SK-N-SH treated with all-trans-retinoic acid at 6 μM for 48 hours (cell line): ENCODE data around the gene C19orf33.
"Not testable (repeated sequence)": the region's sequence is repeated elsewhere in the genome, so short reads cannot be mapped to it uniquely, and the experiment has no call there.

ENCODE experiments used
- ATAC-seq: fragments of 200-7000 bp; cut with Tn5 transposase; 3 replicates; pipeline ENCODE4 v1.9.1; 2020; ENCODE audit warnings: mild to moderate bottlenecking, moderate library complexity
- ARNTL ChIP-seq: fragments of 450-650 bp; formaldehyde crosslinking; IDR thresholded peaks from 2 replicates; pipeline ENCODE4 v1.5.0; 2020; ENCODE audit warnings: low read depth, mild to moderate bottlenecking, moderate library complexity, borderline replicate concordance
- BACH2 ChIP-seq: fragments of 250-450 bp; sonication (Bioruptor Pico); IDR thresholded peaks from 2 replicates; pipeline ENCODE4 v1.9.0; 2021; ENCODE audit warnings: mild to moderate bottlenecking, borderline replicate concordance
- CSDC2 ChIP-seq: fragments of 250-450 bp; sonication (Bioruptor Pico); IDR thresholded peaks from 2 replicates; pipeline ENCODE4 v1.5.0; 2020; ENCODE audit warnings: mild to moderate bottlenecking, moderate library complexity
- GLIS3 ChIP-seq: fragments of 250-450 bp; sonication (Bioruptor Pico); IDR thresholded peaks from 2 replicates; pipeline ENCODE4 v1.5.0; 2020; ENCODE audit warnings: mild to moderate bottlenecking, moderate library complexity
- ISL1 ChIP-seq: fragments of 250-450 bp; sonication (Bioruptor Pico); IDR thresholded peaks from 2 replicates; pipeline ENCODE4 v2.1.2; 2022; ENCODE audit warnings: mild to moderate bottlenecking, moderate library complexity
- OSR1 ChIP-seq: fragments of 250-450 bp; sonication (Bioruptor Pico); IDR thresholded peaks from 2 replicates; pipeline ENCODE4 v1.8.0; 2022; ENCODE audit warnings: moderate library complexity, mild to moderate bottlenecking, inconsistent platforms
- PPARA ChIP-seq: fragments of 250-450 bp; sonication (Bioruptor Pico); IDR thresholded peaks from 2 replicates; pipeline ENCODE4 v1.5.0; 2020; ENCODE audit warnings: mild to moderate bottlenecking, borderline replicate concordance
- RARB ChIP-seq: fragments of 250-450 bp; sonication (Bioruptor Pico); IDR thresholded peaks from 2 replicates; pipeline ENCODE4 v1.8.0; 2021; ENCODE audit warnings: mild to moderate bottlenecking, moderate library complexity
- SNAI2 ChIP-seq: fragments of 250-450 bp; sonication (Bioruptor Pico); IDR thresholded peaks from 2 replicates; pipeline ENCODE4 v1.5.0; 2020; ENCODE audit warnings: mild to moderate bottlenecking, moderate library complexity
- TCF4 ChIP-seq: fragments of 250-450 bp; sonication (Bioruptor Pico); IDR thresholded peaks from 2 replicates; pipeline ENCODE4 v1.8.0; 2021; ENCODE audit warnings: mild to moderate bottlenecking, moderate library complexity, borderline replicate concordance
- TOX ChIP-seq: fragments of 250-450 bp; sonication (Bioruptor Pico); IDR thresholded peaks from 2 replicates; pipeline ENCODE4 v1.8.0; 2021; ENCODE audit warnings: mild to moderate bottlenecking, moderate library complexity, borderline replicate concordance
- ZC3H10 ChIP-seq: fragments of 250-450 bp; sonication (Bioruptor Pico); IDR thresholded peaks from 2 replicates; pipeline ENCODE4 v1.5.1; 2021; ENCODE audit warnings: mild to moderate bottlenecking, moderate library complexity
- ZFP30 ChIP-seq: fragments of 450-650 bp; formaldehyde crosslinking; IDR thresholded peaks from 2 replicates; pipeline ENCODE4 v1.5.0; 2022; ENCODE audit warnings: mild to moderate bottlenecking, moderate library complexity
- ZNF565 ChIP-seq: fragments of 450-650 bp; formaldehyde crosslinking; conservative IDR thresholded peaks from 2 replicates; pipeline ENCODE4 v1.5.0; 2020; ENCODE audit warnings: low read depth, mild to moderate bottlenecking, moderate library complexity
- ZNF70 ChIP-seq: fragments of 450-650 bp; formaldehyde crosslinking; IDR thresholded peaks from 2 replicates; pipeline ENCODE4 v1.5.0; 2020; ENCODE audit warnings: mild to moderate bottlenecking, moderate library complexity
- ZNF8 ChIP-seq: fragments of 450-650 bp; formaldehyde crosslinking; IDR thresholded peaks from 2 replicates; pipeline ENCODE4 v1.5.0; 2020; ENCODE audit warnings: mild to moderate bottlenecking, moderate library complexity
- TF ChIP-seq, protein P1 (sequence below): fragments of 250-450 bp; sonication (Bioruptor Pico); IDR thresholded peaks from 2 replicates; pipeline ENCODE4 v1.5.1; 2020; ENCODE audit warnings: low read depth, mild to moderate bottlenecking, moderate library complexity
- TF ChIP-seq, protein P2 (sequence below): fragments of 250-450 bp; sonication (Bioruptor Pico); IDR thresholded peaks from 2 replicates; pipeline ENCODE4 v1.8.0; 2021; ENCODE audit warnings: low read depth, mild to moderate bottlenecking, moderate library complexity, borderline replicate concordance
- TF ChIP-seq, protein P3 (sequence below): fragments of 250-450 bp; sonication (Bioruptor Pico); IDR thresholded peaks from 2 replicates; pipeline ENCODE4 v1.5.1; 2021; ENCODE audit warnings: mild to moderate bottlenecking, moderate library complexity
- TF ChIP-seq, protein P4 (sequence below): fragments of 250-450 bp; sonication (Bioruptor Pico); IDR thresholded peaks from 2 replicates; pipeline ENCODE4 v1.5.0; 2020; ENCODE audit warnings: mild to moderate bottlenecking, moderate library complexity

Gene C19orf33

DNA sequence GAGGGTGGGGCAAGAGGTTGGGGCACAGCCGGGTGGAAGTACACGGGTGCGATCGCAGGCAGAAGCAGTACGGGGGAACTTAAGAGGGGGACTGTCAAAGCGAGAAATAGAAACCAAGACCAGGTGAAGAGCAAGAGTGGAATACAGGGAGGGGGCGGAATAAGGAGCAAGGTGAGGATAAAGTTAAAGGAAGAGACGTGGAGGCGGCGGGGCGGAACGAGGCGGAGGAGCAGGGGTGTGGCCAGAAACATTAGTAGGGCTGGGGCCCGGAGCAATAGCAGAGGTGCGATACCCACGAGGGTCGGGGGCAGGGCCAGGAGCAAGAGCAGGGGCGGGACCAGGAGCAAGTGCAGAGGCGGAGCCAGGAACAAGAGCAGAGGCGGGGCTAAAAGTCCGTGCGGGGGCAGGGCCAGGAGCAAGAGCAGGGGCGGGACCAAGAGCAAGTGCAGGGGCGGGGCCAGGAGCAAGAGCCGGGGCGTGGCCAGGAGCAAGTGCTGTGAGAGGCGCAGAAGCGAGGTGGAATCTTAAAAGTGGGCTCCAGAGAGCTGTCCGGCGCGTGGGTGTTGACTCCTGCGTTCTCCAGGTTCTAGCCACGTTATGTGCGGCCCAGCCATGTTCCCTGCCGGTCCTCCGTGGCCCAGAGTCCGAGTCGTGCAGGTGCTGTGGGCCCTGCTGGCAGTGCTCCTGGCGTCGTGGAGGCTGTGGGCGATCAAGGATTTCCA, 32.7 kb downstream of the C19orf33 start:
- TF ChIP-seq RARB (CRISPR knock-in tag) (no peak), ISL1 (CRISPR knock-in tag) (no peak)
- TF ChIP-seq, all 23 proteins: peak for 0
- peak; percentile 70 for ATAC-seq

DNA sequence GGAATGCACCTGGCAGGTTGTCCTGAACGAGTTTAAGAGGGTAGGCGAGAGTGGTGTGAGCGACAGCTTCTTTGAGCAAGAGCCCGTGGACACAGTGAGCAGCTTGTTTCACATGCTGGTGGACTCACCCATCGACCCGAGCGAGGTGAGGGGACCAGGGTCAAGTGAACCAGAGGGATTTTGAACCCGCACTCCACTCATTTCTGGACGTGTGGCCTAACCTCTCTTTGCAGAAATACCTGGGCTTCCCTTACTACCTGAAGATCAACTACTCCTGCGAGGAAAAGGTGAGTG, 33.3 kb downstream of the C19orf33 start:
- no peak for ATAC-seq
- TF ChIP-seq SNAI2 (CRISPR knock-in tag) (no peak), TCF4 (CRISPR knock-in tag) (no peak), BACH2 (no peak), TOX (CRISPR knock-in tag) (no peak), ARNTL (CRISPR knock-in tag) (no peak), ZNF8 (CRISPR knock-in tag) (no peak), ZFP30 (CRISPR knock-in tag) (no peak), ZC3H10 (no peak), GLIS3 (CRISPR knock-in tag) (no peak), CSDC2 (CRISPR knock-in tag) (no peak), OSR1 (no peak)
- TF ChIP-seq, protein P1, sequence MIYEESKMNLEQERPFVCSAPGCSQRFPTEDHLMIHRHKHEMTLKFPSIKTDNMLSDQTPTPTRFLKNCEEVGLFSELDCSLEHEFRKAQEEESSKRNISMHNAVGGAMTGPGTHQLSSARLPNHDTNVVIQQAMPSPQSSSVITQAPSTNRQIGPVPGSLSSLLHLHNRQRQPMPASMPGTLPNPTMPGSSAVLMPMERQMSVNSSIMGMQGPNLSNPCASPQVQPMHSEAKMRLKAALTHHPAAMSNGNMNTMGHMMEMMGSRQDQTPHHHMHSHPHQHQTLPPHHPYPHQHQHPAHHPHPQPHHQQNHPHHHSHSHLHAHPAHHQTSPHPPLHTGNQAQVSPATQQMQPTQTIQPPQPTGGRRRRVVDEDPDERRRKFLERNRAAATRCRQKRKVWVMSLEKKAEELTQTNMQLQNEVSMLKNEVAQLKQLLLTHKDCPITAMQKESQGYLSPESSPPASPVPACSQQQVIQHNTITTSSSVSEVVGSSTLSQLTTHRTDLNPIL (CRISPR knock-in tag) = no peak
- TF ChIP-seq, protein P2, sequence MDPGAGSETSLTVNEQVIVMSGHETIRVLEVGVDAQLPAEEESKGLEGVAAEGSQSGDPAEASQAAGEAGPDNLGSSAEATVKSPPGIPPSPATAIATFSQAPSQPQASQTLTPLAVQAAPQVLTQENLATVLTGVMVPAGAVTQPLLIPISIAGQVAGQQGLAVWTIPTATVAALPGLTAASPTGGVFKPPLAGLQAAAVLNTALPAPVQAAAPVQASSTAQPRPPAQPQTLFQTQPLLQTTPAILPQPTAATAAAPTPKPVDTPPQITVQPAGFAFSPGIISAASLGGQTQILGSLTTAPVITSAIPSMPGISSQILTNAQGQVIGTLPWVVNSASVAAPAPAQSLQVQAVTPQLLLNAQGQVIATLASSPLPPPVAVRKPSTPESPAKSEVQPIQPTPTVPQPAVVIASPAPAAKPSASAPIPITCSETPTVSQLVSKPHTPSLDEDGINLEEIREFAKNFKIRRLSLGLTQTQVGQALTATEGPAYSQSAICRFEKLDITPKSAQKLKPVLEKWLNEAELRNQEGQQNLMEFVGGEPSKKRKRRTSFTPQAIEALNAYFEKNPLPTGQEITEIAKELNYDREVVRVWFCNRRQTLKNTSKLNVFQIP = no peak

DNA sequence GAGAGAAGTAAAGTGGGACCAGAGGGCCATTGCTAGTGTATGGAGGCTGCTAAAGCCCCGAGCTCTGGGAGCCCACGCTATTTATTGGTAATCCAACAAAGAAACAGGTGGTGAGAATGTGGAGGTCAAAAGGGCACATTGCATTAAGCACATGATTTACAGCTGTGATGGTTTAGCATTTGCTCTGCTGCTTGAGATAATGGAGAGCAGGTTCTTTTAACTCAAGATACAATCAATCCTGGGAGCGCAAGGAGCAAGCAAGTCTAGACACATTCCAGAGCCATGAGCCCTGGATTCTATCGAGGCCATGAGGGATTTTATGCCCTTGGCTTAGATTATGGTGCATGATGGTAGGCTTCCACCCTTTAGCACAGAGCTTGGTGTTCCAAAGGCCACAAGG, 35.0 kb downstream of the C19orf33 start:
- ATAC-seq = not testable (repeated sequence)
- TF ChIP-seq TCF4 (CRISPR knock-in tag) = peak; percentile 18; the same call in 1 of the 2 replicates

DNA sequence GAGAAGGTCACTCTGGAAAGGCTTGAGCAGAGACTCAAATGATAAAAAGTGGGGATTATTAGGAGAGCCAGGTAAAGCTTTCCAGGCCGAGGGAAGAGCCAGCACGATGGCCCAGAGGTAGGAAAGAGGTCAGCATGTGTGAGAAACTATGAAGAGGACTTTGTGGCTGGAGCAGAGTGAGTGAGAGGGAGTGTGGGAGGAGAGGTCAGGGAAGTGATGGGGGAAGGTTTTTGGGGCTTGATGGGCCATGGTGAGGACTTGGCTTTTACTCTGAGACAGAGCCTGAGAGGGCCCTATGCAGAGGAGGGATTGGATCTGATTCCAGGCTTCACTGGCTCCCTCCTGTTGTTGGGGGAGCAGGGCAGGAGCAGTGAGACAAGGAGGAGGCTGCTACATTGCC, 36.9 kb downstream of the C19orf33 start:
- TF ChIP-seq, protein P3, sequence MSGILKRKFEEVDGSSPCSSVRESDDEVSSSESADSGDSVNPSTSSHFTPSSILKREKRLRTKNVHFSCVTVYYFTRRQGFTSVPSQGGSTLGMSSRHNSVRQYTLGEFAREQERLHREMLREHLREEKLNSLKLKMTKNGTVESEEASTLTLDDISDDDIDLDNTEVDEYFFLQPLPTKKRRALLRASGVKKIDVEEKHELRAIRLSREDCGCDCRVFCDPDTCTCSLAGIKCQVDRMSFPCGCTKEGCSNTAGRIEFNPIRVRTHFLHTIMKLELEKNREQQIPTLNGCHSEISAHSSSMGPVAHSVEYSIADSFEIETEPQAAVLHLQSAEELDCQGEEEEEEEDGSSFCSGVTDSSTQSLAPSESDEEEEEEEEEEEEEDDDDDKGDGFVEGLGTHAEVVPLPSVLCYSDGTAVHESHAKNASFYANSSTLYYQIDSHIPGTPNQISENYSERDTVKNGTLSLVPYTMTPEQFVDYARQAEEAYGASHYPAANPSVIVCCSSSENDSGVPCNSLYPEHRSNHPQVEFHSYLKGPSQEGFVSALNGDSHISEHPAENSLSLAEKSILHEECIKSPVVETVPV (CRISPR knock-in tag) = no peak
- TF ChIP-seq CSDC2 (CRISPR knock-in tag) (no peak), ZNF565 (CRISPR knock-in tag) (no peak), TCF4 (CRISPR knock-in tag) (no peak), BACH2 (no peak), ISL1 (CRISPR knock-in tag) (no peak), SNAI2 (CRISPR knock-in tag) (no peak), ZNF70 (CRISPR knock-in tag) (no peak), PPARA (CRISPR knock-in tag) (no peak)
- TF ChIP-seq, protein P2 = no peak
- TF ChIP-seq, protein P4, sequence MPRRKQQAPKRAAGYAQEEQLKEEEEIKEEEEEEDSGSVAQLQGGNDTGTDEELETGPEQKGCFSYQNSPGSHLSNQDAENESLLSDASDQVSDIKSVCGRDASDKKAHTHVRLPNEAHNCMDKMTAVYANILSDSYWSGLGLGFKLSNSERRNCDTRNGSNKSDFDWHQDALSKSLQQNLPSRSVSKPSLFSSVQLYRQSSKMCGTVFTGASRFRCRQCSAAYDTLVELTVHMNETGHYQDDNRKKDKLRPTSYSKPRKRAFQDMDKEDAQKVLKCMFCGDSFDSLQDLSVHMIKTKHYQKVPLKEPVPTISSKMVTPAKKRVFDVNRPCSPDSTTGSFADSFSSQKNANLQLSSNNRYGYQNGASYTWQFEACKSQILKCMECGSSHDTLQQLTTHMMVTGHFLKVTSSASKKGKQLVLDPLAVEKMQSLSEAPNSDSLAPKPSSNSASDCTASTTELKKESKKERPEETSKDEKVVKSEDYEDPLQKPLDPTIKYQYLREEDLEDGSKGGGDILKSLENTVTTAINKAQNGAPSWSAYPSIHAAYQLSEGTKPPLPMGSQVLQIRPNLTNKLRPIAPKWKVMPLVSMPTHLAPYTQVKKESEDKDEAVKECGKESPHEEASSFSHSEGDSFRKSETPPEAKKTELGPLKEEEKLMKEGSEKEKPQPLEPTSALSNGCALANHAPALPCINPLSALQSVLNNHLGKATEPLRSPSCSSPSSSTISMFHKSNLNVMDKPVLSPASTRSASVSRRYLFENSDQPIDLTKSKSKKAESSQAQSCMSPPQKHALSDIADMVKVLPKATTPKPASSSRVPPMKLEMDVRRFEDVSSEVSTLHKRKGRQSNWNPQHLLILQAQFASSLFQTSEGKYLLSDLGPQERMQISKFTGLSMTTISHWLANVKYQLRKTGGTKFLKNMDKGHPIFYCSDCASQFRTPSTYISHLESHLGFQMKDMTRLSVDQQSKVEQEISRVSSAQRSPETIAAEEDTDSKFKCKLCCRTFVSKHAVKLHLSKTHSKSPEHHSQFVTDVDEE (CRISPR knock-in tag) = no peak
- no peak for ATAC-seq
